Tibial artery (tissue), 4 donors: ENCODE results near the gene ITPR3.

Experiments
- DNase-seq, 2 donors: peaks; one replicate each; pipeline ENCODE4 v3.0.0-alpha.2; 2019
- H3K27ac ChIP-seq, 2 donors: fragments of 200-600 bp; sonication (generic) in 1 of 2; 1 replicate in 1 of 2; 2 replicates in 1 of 2; pipeline ENCODE4 v1.5.1; 2018 to 2019; ENCODE audit warnings: mild to moderate bottlenecking in 1 of 2
- H3K27me3 ChIP-seq, 2 donors: fragments of 200-600 bp; sonication (generic) in 1 of 2; one replicate each; pipeline versions ENCODE4 v1.5.1 to v1.6.0; 2016 to 2019
- H3K36me3 ChIP-seq, 3 donors: fragments of 200-600 bp; sonication (generic) in 2 of 3; one replicate each; pipeline ENCODE4 v1.5.1; 2016 to 2019; ENCODE audit warnings: mild to moderate bottlenecking in 2 of 3
- H3K4me1 ChIP-seq, 4 donors: fragments of 200-600 bp; sonication (generic) in 2 of 4; 1 replicate in 3 of 4; 2 replicates in 1 of 4; pipeline ENCODE4 v1.5.1; 2016 to 2019
- H3K4me3 ChIP-seq, 2 donors: fragments of 200-600 bp; sonication (generic) in 1 of 2; 1 replicate in 1 of 2; 2 replicates in 1 of 2; pipeline ENCODE4 v1.5.1; 2018 to 2019; ENCODE audit warnings: mild to moderate bottlenecking in 2 of 2
- H3K9me3 ChIP-seq, 3 donors: fragments of 200-600 bp; sonication (generic) in 1 of 3; one replicate each; pipeline ENCODE4 v1.5.1; 2016 to 2019
- CTCF ChIP-seq, 2 experiments: fragments of 200-600 bp in 1 of 2; fragments of 450-650 bp in 1 of 2; IDR thresholded peaks; one replicate each; pipeline ENCODE4 v1.5.1; 2017 to 2019; ENCODE audit warnings: antibody characterized with exemption in 2 of 2, mild to moderate bottlenecking in 1 of 2, moderate library complexity in 1 of 2
- intact Hi-C: fragments of 100-400 bp; cut with DNase I; formaldehyde crosslinking; loops from one replicate; pipeline ENCODE4 v1.15.0; 2023; ENCODE audit warnings: low total_unique reads

The ITPR3 gene

DNA sequence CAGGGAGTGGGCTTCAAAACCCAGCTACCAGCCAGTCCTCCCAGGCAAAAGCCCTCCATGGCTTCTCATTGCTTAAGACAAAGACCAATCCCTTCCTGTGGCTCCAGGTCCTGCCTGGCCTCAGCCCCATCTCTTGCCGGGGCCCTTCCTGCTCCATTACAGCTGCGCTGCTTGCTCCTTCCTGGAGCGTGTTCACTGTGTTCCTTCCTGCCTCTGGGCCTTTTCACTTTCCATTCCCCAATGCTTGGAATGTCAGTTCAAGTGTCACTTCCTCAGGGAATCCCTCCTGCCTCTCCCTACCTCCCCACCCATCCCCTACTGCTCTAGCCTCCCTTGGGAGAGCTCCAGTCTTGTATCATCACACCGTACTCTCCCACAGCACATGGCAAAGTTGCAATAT lies 11.1 kb upstream of the ITPR3 start:
- peak in 1 of 2 donors; percentile 7 for DNase-seq
- intact Hi-C loops: loop anchor here (2.0 kb wide), 1 partner anchor 69 kb away; no protein-coding TSS in a partner anchor

DNA sequence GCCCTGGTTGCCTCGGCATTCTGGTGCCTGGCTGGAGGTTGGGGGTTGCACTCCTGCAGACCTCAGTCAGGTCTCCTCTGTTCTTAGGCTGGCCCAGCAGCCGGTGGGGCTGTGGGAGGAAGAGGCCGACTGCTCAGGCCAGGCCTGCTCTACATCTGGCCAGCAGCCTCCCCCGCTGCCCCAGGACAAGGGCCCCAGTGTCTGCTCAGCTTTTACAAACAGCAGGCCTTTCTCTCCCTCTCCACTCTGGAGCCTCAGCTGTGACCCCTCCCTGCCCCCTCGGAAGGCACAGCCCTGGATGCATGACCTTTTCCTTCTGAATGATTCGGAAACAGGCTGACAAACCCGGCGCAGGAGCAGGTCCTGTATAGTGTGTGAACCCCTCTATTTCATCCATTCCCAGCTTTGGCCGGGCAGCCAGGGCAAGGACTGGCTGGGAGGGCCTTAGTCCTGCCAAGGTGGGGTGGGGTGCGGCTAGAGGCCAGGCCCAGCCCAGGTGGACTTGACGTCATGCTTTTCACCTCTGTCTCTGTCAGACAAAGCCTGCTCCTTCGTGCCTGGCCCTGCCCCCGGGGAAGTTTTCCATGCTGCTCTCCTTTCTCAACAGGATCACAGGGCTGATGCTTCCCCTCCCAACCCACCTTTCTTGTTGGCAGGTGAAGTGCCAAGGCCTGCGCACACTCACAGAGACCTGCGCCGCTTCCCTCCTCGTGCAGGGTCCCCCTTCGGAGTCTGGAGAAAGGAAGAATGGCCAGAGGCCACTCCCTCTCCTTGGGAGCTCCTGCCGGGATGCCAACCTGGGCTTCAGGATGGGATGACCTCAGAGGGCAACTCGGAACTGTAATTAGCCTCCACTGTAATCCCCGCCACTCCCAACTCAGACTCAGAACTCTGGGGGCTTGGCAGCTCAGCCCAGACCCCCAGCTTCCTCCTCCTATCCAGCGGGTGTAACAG lies 10.1 kb upstream of the ITPR3 start:
- peaks cover 0 to 7% of the 10 kb centered on the region in 2 donors for H3K27me3 ChIP-seq
- TF ChIP-seq CTCF (IDR thresholded peaks at IDR 0.05): no peak
- peak in 1 of 2 donors; percentile 59 for DNase-seq
- no peak overlapping the region for H3K27ac ChIP-seq
- peaks cover 0 to 7% (median 3%) of the 10 kb centered on the region in 4 donors for H3K4me1 ChIP-seq
- no peaks in the 10 kb centered on the region for H3K9me3 ChIP-seq
- no peaks in the 10 kb centered on the region for H3K36me3 ChIP-seq
- intact Hi-C loops: loop anchor here (2.0 kb wide), 1 partner anchor 70 kb away; no protein-coding TSS in a partner anchor
- no peak overlapping the region for H3K4me3 ChIP-seq

More for the DNA sequence above, 11.1 kb upstream of the ITPR3 start:
- Histone ChIP-seq H3K4me1 (peaks cover 0 to 7% (median 3%) of the 10 kb centered on the region in 4 donors), H3K4me3 (no peak overlapping the region), H3K36me3 (no peaks in the 10 kb centered on the region), H3K27me3 (peaks cover 0 to 7% of the 10 kb centered on the region in 2 donors), H3K27ac (no peak overlapping the region), H3K9me3 (no peaks in the 10 kb centered on the region)
- no peak for TF ChIP-seq CTCF (IDR thresholded peaks at IDR 0.05)

GRCh38 chr6:33613146-33613794 lies 7.9 kb upstream of the ITPR3 start:
- H3K27ac ChIP-seq: no peak overlapping the region
- H3K9me3 ChIP-seq: no peaks in the 10 kb centered on the region
- intact Hi-C loops: no loop called here
- no peak overlapping the region for H3K4me3 ChIP-seq
- H3K27me3 ChIP-seq: peaks cover 0 to 7% of the 10 kb centered on the region in 2 donors
- peak in 1 of 2 donors; percentile 54 for DNase-seq
- H3K4me1 ChIP-seq: peaks cover 0 to 7% (median 3%) of the 10 kb centered on the region in 4 donors
- no peaks in the 10 kb centered on the region for H3K36me3 ChIP-seq
- no peak for TF ChIP-seq CTCF (IDR thresholded peaks at IDR 0.05)

DNA sequence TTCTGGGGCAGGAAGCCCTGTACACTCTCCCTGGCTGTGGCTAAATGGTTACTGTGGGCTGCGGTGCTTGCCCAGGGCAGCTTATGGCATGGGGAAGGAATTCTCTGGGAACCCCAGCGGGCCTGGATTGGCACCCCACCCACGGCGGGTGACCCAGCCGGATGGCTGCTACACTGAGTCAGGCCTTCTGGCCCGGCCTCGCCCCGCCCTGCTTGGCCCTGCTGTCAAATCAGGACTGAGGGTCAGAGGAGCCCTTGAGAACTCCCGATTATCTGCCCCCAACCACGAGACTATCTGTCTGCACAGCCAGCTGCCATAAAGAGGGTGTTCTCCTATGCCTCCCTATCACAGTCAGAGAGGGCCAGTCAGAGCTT lies 7.3 kb upstream of the ITPR3 start:
- DNase-seq: peak in 1 of 2 donors; percentile 70
- no peak for TF ChIP-seq CTCF (IDR thresholded peaks at IDR 0.05)
- no peak overlapping the region for H3K27ac ChIP-seq
- H3K36me3 ChIP-seq: no peaks in the 10 kb centered on the region
- H3K27me3 ChIP-seq: peaks cover 0 to 7% of the 10 kb centered on the region in 2 donors
- peaks cover 0 to 7% (median 3%) of the 10 kb centered on the region in 4 donors for H3K4me1 ChIP-seq
- intact Hi-C loops: no loop called here
- no peak overlapping the region for H3K4me3 ChIP-seq
- H3K9me3 ChIP-seq: no peaks in the 10 kb centered on the region

- H3K4me3 ChIP-seq: no peak overlapping the region
- no peak overlapping the region for H3K27ac ChIP-seq
- H3K4me1 ChIP-seq: peaks cover 0 to 19% (median 11%) of the 10 kb centered on the region in 4 donors
- H3K9me3 ChIP-seq: no peaks in the 10 kb centered on the region
- H3K36me3 ChIP-seq: no peaks in the 10 kb centered on the region
- peaks cover 0 to 10% of the 10 kb centered on the region in 2 donors for H3K27me3 ChIP-seq
- TF ChIP-seq CTCF (IDR thresholded peaks at IDR 0.05): no peak
- intact Hi-C loops: no loop called here
- no peak for DNase-seq
Measured at GRCh38 chr6:33616113-33616512, 5.0 kb upstream of the ITPR3 start.
